GM21447 (cell line): ENCODE data around the gene POLD2.

Experiments
- ATAC-seq: cut with Tn5 transposase; IDR thresholded peaks from one replicate; pipeline ENCODE4 v1.9.1; 2021; ENCODE audit not compliant: unreplicated experiment

POLD2 gene

DNA sequence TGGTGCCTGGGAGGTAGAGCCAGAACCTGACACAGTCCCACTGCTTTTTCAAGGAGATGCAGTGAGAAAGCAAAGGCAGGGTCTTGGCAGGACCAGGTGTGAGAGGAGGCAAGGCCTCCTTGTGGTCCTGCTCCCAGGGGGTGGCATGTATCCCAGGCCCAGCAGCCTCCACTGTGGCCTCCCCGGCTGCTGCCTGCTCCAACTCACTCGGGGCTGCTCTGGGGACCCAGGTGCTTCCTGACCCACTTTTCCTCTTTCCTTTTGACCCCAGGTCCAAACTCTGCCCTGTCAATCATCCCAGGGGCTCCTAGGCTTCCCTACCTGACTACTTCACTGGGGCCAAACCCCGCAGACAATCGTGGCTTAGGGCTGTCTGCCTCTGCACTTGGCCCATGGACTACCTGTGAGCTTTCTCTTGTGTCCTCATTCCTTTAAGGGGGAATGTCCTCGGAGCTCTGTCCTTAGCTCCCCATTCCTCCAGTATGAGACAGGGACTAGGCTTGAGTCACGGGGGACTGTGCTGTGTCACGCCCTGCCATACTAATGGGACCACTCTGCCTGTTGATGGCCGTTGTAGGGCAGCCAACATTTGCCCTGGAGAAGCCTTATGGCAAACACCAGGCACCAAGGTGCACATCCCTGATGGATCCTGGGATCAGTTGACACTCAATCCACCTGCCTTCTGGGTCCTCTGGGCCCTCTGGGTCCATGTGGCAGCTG lies 20.3 kb downstream of the POLD2 start:
- ATAC-seq = no peak

DNA sequence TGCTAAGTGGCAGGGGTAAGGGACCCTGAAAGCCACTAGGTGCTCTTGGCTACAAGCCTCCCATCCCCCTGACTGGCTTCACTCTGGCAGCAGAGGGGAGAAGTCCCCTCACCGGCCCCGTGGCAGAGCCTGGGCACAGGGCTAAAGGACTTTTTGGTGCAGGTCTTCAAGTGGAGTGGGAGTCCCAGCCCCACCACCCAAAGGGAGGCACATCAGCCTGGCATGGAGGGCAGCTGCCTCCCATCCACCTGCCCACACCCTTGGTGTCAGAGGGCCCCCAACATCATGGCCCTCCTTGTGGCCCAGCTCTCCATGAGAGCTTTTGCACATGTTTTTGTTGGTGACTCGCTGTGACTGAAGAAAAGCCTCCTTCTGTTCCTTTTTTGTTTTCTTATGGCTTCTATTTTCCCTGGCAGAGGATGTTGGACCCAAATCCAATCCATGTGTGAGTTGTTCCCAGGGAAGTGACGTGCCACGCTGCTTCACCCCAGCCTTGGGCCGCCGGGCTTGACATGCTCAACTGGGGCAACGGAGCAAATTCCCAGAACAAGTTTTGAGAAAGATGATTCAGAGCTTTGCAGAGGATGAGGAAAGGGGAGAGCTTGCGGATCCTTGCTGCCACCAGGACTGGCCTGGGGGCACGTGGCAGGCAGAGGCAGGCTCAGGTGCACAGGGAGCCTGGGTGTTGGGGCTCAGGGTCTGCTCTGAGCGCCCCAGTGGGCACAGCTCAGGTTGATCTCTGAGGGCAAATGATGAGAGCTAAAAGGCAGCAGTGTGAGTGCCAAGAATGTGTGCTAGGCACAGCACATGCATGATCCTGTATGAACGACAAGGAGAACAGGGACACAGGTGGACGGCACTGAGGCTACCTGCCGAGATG lies 21.1 kb downstream of the POLD2 start:
- no peak for ATAC-seq

DNA sequence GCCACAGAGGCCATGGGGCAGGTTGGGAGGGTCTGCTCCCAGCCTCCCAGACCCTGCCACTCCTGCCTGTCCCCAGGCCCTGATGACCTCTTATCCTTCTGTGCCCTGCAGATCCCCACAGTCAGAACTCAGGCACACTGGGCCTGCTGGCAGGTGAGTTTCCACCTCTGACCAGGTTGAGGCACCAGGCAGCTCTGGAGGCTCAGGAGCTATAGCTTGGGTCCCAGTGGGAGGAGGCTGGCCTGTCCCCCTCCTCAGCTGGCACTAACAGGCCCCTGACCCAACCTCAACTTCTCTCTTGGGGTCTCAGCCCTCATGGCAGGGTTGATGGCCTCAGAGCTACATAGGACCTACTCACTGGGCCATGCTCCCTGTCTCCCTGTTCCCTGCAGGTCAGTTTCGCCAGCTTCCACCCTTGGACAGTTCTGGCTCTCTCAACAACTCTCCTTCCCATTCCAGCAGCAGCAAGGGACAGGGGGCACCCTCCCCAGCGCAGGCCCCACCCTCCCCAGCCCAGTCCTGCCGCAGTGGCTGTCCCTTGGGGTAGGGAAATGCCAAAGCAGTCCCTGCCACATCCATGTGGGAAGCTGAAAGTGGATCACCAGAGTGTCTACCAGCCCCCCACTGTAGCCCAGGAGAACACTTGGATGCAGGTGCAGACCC lies 21.9 kb downstream of the POLD2 start:
- no peak for ATAC-seq

GRCh38 chr7:44100458-44101302 lies 22.7 kb downstream of the POLD2 start:
- no peak for ATAC-seq

DNA sequence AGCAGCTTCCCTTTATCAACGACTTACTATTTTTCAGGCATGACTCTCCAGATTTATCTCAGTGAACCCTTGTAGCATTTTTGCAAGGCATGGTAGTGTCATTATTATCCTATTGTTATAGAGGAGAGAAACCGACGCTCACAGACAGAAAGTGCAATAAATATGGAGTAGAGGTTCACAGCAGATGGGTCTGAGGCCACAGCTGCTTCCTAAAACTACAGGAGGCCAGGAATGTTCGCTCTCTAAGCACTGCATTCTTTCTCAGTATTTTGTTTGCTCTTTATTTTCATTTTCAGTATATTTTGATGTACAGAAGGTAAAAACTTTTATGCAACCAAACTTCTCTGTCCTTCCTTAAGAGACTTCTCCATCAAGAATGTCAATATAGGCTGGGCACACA lies 23.7 kb downstream of the POLD2 start:
- no peak for ATAC-seq

- ATAC-seq = no peak
These were observed 25.0 kb downstream of the POLD2 start for GRCh38 chr7:44098092-44099068.

DNA sequence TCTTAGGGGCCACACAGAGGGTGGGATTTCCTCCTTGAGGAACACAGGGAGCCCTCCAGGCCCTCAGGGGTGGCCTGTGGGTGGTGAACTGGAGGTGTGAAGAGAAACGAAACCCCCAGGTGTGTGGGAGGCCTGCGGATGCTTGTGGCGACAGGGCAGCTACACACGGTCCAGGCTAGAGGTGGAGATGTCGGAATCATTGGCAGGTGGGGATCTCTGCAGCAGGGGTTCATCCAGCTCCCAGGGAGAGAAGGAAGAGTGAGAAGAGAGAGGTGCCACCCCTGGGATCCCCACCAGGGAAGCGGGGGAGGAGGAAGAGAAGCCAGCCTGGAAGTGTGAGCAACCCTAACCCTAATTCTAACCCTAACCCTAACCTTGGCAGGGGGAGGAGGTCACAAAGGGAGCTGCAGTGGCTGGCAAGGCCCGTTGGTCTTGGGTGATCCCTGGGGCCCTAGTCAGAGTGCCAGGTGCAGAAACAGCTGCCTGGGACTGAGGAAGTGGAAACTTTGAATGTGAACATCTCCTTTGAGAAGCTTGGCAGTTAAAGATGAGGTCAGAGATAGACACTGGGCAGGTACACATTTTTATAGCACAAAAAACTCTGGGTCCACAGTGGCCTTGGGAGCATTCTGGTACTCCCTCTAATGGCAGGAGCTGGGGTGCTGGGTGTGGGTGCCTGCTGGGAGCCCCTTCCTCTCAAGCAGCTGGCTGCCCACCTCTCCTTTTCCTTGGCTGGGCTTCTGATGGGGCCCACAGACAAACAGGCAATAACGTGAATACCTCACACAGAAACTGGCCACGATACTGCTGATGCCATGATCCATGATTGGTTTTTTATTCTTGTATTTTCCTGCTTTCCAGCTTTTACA lies 26.1 kb downstream of the POLD2 start:
- peak; percentile 85 for ATAC-seq

DNA sequence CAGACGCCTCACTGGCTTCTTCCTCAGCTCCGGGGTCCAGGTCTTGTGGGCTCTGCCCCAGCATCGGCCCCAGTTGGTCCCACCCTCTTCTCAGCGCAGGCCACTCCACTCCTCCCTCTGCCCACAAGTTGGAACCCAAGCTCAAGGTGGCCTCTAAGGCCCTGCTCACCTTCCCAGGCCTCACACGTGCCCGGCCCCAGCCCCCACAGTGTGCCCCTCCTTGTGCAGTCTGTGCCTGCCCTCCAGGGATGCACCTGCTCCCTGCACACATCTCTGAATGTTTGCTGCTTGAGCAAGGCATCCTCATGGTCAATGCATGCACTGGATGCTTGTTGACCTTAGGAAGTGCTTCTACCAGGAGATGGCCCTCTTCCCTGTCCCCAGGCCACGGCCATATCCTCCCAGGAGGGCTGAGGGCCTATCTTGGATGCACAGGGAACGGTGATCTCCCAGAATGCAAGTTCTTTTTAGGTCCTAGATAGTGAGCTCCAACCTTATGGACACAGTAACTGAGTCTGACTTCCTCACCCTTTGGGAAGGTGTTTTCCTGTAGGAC lies 26.9 kb downstream of the POLD2 start:
- ATAC-seq = no peak

GRCh38 chr7:44095781-44096180 lies 27.6 kb downstream of the POLD2 start:
- no peak for ATAC-seq

DNA sequence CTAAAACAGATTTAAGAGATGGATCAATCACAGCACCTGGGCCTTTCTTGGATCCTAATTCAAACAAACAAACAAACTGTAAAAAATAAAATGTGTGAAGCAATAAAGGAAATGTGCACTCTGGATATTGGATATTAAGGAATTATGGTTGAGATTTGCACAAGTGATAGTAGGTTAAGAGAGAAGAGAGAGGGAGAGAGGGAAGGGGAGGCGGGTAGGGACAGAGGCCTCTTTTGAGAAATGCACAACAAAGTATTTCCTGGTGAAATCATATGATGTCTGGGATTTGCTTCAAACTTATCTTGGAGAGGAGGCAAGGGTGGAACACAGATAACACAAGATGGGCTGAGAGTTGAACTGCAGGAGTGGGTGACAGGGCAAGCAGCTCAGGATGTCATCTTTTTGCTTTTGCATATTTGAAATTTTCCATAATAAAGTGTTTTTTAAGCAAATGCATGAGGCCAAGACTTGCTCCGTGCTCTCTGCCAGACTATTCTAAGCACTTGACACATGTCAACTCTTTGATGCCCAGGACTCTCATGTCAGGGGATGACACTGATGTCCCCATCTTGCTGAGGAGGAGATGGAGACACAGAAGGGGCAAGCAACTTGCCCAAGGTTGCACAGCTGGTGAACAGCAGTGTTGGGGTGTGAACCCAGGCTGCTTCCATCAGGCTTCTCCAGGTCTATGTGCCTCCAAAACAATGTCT lies 28.3 kb downstream of the POLD2 start:
- ATAC-seq = no peak

GRCh38 chr7:44094365-44094764 lies 29.0 kb downstream of the POLD2 start:
- ATAC-seq = no peak

DNA sequence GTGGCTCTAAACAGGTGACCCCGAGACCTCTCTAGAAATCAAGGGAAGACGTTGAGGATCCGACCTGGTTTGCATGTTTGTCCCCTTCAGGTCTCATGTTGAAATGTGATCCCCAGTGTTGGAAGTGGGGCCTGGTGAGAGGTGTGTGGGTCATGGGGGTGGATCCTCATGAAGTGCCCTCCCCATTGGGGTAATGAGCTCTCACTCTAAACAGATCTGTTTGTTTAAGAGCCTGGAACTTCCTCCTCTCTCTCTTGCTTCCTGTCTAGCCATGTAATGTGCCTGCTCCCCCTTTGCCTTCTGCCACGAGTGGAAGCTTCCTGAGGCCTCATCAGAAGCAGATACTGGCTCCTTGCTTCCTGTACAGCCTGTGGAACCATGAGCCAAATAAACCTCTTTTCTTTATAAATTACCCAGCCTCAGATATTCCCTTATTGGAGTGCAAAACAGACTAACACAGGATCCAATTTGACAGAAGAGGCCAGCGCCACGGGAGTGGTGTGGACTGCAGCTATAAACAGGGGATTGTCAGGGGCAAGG lies 30.2 kb downstream of the POLD2 start:
- no peak for ATAC-seq

- ATAC-seq = no peak
These were observed 35.2 kb downstream of the POLD2 start for GRCh38 chr7:44087911-44088838.

- ATAC-seq = no peak
These were observed 36.7 kb downstream of the POLD2 start for GRCh38 chr7:44086627-44087026.

GRCh38 chr7:44085546-44085945 lies 37.8 kb downstream of the POLD2 start:
- no peak for ATAC-seq

DNA sequence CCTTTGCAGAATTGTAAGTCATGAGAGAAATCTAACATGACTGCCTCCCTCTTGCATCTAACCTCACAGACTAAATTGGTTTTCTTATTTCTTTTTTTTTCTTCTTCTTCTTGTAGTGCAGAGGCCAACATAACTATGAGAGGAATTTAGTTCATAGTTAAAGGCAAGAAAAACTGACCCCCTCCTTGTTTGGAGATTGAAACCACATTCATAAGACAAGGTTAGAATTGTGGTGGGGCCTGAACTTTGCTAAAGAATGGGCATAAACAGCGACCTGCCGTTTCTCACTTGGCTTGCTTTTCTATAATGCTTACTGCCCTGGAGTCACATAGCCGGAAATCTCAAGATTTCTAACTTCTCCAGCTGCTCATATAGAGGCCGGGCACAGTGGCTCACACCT lies 38.6 kb downstream of the POLD2 start:
- no peak for ATAC-seq

- no peak for ATAC-seq
These were observed 39.6 kb downstream of the POLD2 start for GRCh38 chr7:44083796-44084195.
